AG10803 (cell line): ENCODE measurements around the gene TXNRD1.
A peak's percentile ranks its signal among the peaks of the same experiment; 100 is the strongest.

Experiments
- DNase-seq: peaks from one replicate; pipeline ENCODE4 v3.0.0; 2010; ENCODE audit warnings: low read depth
- H3K4me3 ChIP-seq: 2 replicates; pipeline ENCODE4 v1.5.1; 2011; ENCODE audit warnings: mild to moderate bottlenecking, low read length, control low read depth
- TF ChIP-seq, protein P1 (sequence below): conservative IDR thresholded peaks from 2 replicates; pipeline ENCODE4 v1.5.1; 2011; ENCODE audit warnings: mild to moderate bottlenecking, low read length, control low read depth, inconsistent platforms

The TXNRD1 gene

GRCh38 chr12:104315326-104316224 lies 100.0 kb downstream of the TXNRD1 start:
- DNase-seq, result peak; percentile 27
- TF ChIP-seq, protein P1, sequence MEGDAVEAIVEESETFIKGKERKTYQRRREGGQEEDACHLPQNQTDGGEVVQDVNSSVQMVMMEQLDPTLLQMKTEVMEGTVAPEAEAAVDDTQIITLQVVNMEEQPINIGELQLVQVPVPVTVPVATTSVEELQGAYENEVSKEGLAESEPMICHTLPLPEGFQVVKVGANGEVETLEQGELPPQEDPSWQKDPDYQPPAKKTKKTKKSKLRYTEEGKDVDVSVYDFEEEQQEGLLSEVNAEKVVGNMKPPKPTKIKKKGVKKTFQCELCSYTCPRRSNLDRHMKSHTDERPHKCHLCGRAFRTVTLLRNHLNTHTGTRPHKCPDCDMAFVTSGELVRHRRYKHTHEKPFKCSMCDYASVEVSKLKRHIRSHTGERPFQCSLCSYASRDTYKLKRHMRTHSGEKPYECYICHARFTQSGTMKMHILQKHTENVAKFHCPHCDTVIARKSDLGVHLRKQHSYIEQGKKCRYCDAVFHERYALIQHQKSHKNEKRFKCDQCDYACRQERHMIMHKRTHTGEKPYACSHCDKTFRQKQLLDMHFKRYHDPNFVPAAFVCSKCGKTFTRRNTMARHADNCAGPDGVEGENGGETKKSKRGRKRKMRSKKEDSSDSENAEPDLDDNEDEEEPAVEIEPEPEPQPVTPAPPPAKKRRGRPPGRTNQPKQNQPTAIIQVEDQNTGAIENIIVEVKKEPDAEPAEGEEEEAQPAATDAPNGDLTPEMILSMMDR, result no peak
- H3K4me3 ChIP-seq, result no peak overlapping the region

DNA sequence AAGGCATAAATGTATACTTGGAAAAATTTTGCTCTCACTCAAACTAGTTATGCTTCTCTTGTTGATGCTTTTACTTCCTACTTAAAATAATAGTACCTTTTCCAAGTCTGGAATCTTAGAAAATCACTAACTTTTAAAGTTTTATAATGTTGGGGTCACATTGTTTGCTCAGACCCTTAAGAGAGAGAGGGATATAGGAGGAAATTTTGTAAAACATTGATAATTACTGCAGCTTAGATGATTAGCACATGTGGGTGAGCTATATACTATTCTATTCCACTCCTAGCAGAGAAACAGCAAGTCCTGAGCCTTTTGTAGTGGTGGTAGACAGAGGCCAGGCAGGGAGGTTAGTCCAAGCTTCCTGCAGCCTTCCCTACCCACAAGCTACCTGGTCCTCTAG lies 101.4 kb downstream of the TXNRD1 start:
- DNase-seq, result no peak

GRCh38 chr12:104317538-104318210 lies 102.1 kb downstream of the TXNRD1 start:
- no peak for DNase-seq
- TF ChIP-seq, protein P1, result no peak
- H3K4me3 ChIP-seq, result no peak overlapping the region

More for the DNA sequence above, 101.4 kb downstream of the TXNRD1 start:
- H3K4me3 ChIP-seq, result no peak overlapping the region
- TF ChIP-seq, protein P1, result no peak

- TF ChIP-seq, protein P1, result no peak
- H3K4me3 ChIP-seq, result no peak overlapping the region
- no peak for DNase-seq
These were observed 103.4 kb downstream of the TXNRD1 start for GRCh38 chr12:104319028-104319427.

DNA sequence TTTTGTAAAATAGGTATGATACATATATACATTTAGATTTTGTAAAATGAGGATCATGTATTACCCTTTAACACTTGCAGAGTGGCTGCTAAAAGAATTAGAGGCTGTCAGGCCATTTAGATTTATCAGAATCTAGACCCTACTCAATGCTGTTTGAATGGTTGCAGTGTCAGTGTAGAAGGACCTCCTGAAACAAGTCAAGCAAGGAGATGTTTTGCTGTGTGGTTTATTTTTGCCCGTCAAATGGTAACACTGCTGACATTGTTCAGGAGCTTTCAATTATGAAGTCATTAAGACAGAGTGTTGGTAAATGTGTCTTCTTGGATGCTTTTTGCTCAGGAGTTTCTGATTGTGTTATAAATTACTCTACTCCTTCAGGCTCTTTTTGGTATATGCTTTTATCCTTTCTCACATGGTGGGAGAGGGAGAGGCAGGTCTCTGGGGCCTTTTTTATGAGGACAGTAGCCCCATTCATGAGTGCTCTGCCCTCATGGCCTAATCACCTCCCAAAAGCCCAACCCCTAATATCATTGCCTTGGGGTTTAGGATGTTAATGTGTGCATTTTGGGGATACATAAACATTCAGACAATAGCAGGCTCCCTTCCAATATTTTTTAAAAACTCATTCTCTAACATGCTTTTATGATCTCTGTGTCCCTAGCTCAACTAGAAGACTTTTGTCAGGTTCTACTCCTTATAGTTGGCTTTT lies 104.5 kb downstream of the TXNRD1 start:
- DNase-seq, result no peak
- TF ChIP-seq, protein P1, result no peak
- H3K4me3 ChIP-seq, result no peak overlapping the region

DNA sequence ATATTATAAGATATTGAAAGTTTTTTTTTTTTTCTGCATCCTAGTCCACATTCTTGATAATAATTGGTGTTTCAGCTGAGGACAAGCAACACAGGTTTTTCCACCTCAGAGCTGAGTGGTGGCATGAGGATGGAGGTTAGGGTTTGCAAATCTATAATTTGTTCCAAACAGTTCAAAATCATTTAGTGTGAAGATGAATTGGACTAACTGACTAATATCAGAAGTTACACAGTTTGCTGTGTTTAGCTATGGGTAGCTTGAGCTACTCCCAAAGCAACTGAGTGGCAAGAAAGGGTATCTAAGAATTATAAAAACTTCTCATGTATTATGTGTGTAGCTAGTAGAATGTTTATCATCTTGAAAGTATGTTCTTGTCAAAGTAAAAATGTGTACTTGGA lies 105.0 kb downstream of the TXNRD1 start:
- no peak for DNase-seq
- H3K4me3 ChIP-seq, result no peak overlapping the region
- TF ChIP-seq, protein P1, result no peak
